NCI-H82 treated with DMSO at 0.1 percent for 48 hours (cell line): ENCODE data around the gene DLL4.

Source experiments
- DNase-seq: peaks from one replicate; lab custom pipeline; 2025; ENCODE audit not compliant: unreplicated experiment; lab: John Stamatoyannopoulos, UW

DLL4 gene

GRCh38 chr15:40926659-40927494 lies 2.3 kb upstream of the DLL4 start:
- no peak for DNase-seq

- peak; percentile 52 for DNase-seq
Measured at GRCh38 chr15:40927495-40927872, 1.7 kb upstream of the DLL4 start.

GRCh38 chr15:40927873-40928806 lies 1.0 kb upstream of the DLL4 start:
- no peak for DNase-seq

- DNase-seq: no peak
Measured at GRCh38 chr15:40929660-40930429, 705 bp downstream of the DLL4 start.

- DNase-seq: peak; percentile 14
Measured at GRCh38 chr15:40930430-40931299, 1.5 kb downstream of the DLL4 start.

- DNase-seq: no peak
Measured at GRCh38 chr15:40931300-40932142, 2.4 kb downstream of the DLL4 start.

GRCh38 chr15:40932156-40932555 lies 3.0 kb downstream of the DLL4 start:
- no peak for DNase-seq

GRCh38 chr15:40932649-40933516 lies 3.7 kb downstream of the DLL4 start:
- DNase-seq: no peak

- no peak for DNase-seq
Measured at GRCh38 chr15:40933517-40933902, 4.4 kb downstream of the DLL4 start.

GRCh38 chr15:40934457-40934856 lies 5.3 kb downstream of the DLL4 start:
- no peak for DNase-seq

- DNase-seq: no peak
Measured at GRCh38 chr15:40936234-40936708, 7.1 kb downstream of the DLL4 start.

GRCh38 chr15:40936709-40937666 lies 7.8 kb downstream of the DLL4 start:
- DNase-seq: no peak

GRCh38 chr15:40937762-40938535 lies 8.8 kb downstream of the DLL4 start:
- no peak for DNase-seq

- no peak for DNase-seq
Measured at GRCh38 chr15:40938536-40938870, 9.4 kb downstream of the DLL4 start.

- no peak for DNase-seq
Measured at GRCh38 chr15:40940296-40940801, 11.2 kb downstream of the DLL4 start.

- DNase-seq: no peak
Measured at GRCh38 chr15:40941068-40941527, 12.0 kb downstream of the DLL4 start.
